MM.1S (cell line): Measurements from ENCODE around the gene SH3D19.

ENCODE experiments used
- DNase-seq: peaks from one replicate; pipeline ENCODE4 v3.0.0-alpha.2; 2015
- H2AFZ ChIP-seq: fragments of 300-600 bp; sonication (generic); 2 replicates; pipeline ENCODE4 v1.6.0; 2016; ENCODE audit warnings: antibody characterized with exemption, low read length
- H3F3A ChIP-seq: fragments of 300-600 bp; sonication (generic); 2 replicates; pipeline ENCODE4 v1.6.1; 2016; ENCODE audit warnings: mild to moderate bottlenecking, antibody characterized with exemption, low read length, moderate library complexity, mixed read lengths; ENCODE audit not compliant: insufficient read depth
- H3K27ac ChIP-seq: fragments of 300-600 bp; sonication (generic); 2 replicates; pipeline ENCODE4 v1.5.1; 2016; ENCODE audit warnings: mild to moderate bottlenecking, low read length
- H3K27me3 ChIP-seq: fragments of 300-600 bp; sonication (generic); replicated peaks from 2 replicates; pipeline ENCODE4 v1.6.0; 2016; ENCODE audit warnings: low read length; ENCODE audit not compliant: insufficient read depth
- H3K36me3 ChIP-seq: fragments of 300-600 bp; sonication (generic); replicated peaks from 2 replicates; pipeline ENCODE4 v1.6.1; 2016; ENCODE audit warnings: mild to moderate bottlenecking, low read length, mixed read lengths; ENCODE audit not compliant: insufficient read depth
- H3K4me1 ChIP-seq: fragments of 300-600 bp; sonication (generic); 2 replicates; pipeline ENCODE4 v1.6.1; 2016; ENCODE audit warnings: low read length, mixed read lengths
- H3K4me2 ChIP-seq: fragments of 300-600 bp; sonication (generic); 2 replicates; pipeline ENCODE4 v1.6.0; 2016; ENCODE audit warnings: low read depth, low read length
- H3K4me3 ChIP-seq: fragments of 300-600 bp; sonication (generic); 2 replicates; pipeline ENCODE4 v1.5.1; 2016; ENCODE audit warnings: low read length, mixed read lengths
- H3K79me2 ChIP-seq: fragments of 300-600 bp; sonication (generic); 2 replicates; pipeline ENCODE4 v1.6.1; 2016; ENCODE audit warnings: mixed run types, low read length, mixed read lengths
- H3K9ac ChIP-seq: fragments of 300-600 bp; sonication (generic); 2 replicates; pipeline ENCODE4 v1.6.1; 2016; ENCODE audit warnings: low read length, mixed read lengths
- H3K9me2 ChIP-seq: fragments of 300-600 bp; sonication (generic); replicated peaks from 2 replicates; pipeline ENCODE4 v1.6.1; 2016; ENCODE audit warnings: mild to moderate bottlenecking, low read length, mixed read lengths; ENCODE audit not compliant: insufficient read depth
- H3K9me3 ChIP-seq: fragments of 300-600 bp; sonication (generic); replicated peaks from 2 replicates; pipeline ENCODE4 v1.6.1; 2016; ENCODE audit warnings: mild to moderate bottlenecking, low read length, mixed read lengths; ENCODE audit not compliant: insufficient read depth
- H4K20me1 ChIP-seq: fragments of 300-600 bp; sonication (generic); 2 replicates; pipeline ENCODE4 v1.6.1; 2016; ENCODE audit warnings: mild to moderate bottlenecking, low read length, moderate library complexity, mixed read lengths; ENCODE audit not compliant: insufficient read depth
- EZH2 ChIP-seq: fragments of 300-600 bp; sonication (generic); optimal IDR thresholded peaks from 2 replicates; pipeline ENCODE3; 2017; ENCODE audit warnings: low read depth, mild to moderate bottlenecking, antibody characterized with exemption, low read length, mixed read lengths
- EZH2phosphoT487 ChIP-seq: fragments of 300-600 bp; sonication (generic); IDR thresholded peaks from 2 replicates; pipeline ENCODE4 v1.6.1; 2018; ENCODE audit warnings: antibody characterized with exemption, low read length
- TF ChIP-seq, protein P1 (sequence below): fragments of 300-600 bp; sonication (generic); IDR thresholded peaks from 2 replicates; pipeline ENCODE4 v1.5.1; 2016; ENCODE audit warnings: antibody characterized with exemption, low read length, mixed read lengths

SH3D19 gene

DNA sequence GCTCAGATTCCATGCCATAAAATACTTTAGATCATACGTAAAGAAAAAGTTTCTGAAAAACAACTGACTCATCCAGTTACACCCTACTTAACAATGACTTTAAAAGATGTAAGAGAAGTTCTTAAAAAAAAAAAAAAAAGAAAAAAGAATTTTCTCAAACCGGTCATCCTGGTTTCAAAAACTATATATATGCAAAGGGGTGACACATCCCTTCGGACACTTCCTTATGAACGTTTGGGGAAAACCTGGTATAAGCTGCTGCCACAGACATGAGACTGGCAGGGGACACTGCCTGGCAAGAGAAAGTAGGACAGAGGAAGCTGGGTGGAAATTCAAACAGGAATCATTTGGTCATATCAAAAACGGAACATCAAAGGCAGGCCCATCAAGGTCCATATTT is 129.6 kb downstream of the SH3D19 start:
- no peak overlapping the region for H2AFZ ChIP-seq
- H3K9me3 ChIP-seq: no peaks in the 10 kb centered on the region
- H3K4me2 ChIP-seq: no peak overlapping the region
- H3K9me2 ChIP-seq: no peaks in the 10 kb centered on the region
- H3K27me3 ChIP-seq: no peaks in the 10 kb centered on the region
- DNase-seq: no peak
- no peaks in the 10 kb centered on the region for H3F3A ChIP-seq
- H3K9ac ChIP-seq: no peak overlapping the region
- H3K79me2 ChIP-seq: no peaks in the 10 kb centered on the region
- TF ChIP-seq EZH2phosphoT487 (no peak), EZH2 (no peak)
- TF ChIP-seq, protein P1, sequence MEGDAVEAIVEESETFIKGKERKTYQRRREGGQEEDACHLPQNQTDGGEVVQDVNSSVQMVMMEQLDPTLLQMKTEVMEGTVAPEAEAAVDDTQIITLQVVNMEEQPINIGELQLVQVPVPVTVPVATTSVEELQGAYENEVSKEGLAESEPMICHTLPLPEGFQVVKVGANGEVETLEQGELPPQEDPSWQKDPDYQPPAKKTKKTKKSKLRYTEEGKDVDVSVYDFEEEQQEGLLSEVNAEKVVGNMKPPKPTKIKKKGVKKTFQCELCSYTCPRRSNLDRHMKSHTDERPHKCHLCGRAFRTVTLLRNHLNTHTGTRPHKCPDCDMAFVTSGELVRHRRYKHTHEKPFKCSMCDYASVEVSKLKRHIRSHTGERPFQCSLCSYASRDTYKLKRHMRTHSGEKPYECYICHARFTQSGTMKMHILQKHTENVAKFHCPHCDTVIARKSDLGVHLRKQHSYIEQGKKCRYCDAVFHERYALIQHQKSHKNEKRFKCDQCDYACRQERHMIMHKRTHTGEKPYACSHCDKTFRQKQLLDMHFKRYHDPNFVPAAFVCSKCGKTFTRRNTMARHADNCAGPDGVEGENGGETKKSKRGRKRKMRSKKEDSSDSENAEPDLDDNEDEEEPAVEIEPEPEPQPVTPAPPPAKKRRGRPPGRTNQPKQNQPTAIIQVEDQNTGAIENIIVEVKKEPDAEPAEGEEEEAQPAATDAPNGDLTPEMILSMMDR: no peak
- H3K4me1 ChIP-seq: no peaks in the 10 kb centered on the region
- no peak overlapping the region for H3K4me3 ChIP-seq
- H3K36me3 ChIP-seq: no peaks in the 10 kb centered on the region
- H3K27ac ChIP-seq: no peak overlapping the region
- H4K20me1 ChIP-seq: no peaks in the 10 kb centered on the region

DNA sequence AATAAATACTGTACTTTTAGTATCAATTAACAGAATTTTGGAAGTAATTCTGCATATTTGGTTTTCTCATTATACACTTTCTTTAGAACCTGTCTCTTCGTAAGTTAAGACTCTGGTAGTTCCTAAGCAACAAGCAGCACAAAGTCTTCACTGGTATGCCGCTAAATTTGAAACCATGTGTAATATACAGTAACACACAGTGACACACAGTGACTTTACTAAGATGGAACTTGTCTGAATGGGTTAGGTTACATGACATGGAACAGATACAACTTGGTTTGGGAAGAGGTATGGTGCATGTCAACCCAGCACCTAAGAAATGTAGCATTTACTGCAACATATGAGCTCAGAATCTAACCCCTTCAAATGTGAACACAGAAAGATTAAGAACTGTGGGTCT is 132.0 kb downstream of the SH3D19 start:
- H4K20me1 ChIP-seq: no peaks in the 10 kb centered on the region
- no peak for TF ChIP-seq EZH2phosphoT487
- TF ChIP-seq EZH2: no peak
- TF ChIP-seq, protein P1: no peak
- H3K36me3 ChIP-seq: no peaks in the 10 kb centered on the region
- H3K79me2 ChIP-seq: no peaks in the 10 kb centered on the region
- no peaks in the 10 kb centered on the region for H3K9me2 ChIP-seq
- H2AFZ ChIP-seq: no peak overlapping the region
- no peak overlapping the region for H3K27ac ChIP-seq
- H3K9ac ChIP-seq: no peak overlapping the region
- H3F3A ChIP-seq: no peaks in the 10 kb centered on the region
- no peak overlapping the region for H3K4me3 ChIP-seq
- H3K4me1 ChIP-seq: no peaks in the 10 kb centered on the region
- no peak overlapping the region for H3K4me2 ChIP-seq
- H3K27me3 ChIP-seq: no peaks in the 10 kb centered on the region
- no peak for DNase-seq
- no peaks in the 10 kb centered on the region for H3K9me3 ChIP-seq

DNA sequence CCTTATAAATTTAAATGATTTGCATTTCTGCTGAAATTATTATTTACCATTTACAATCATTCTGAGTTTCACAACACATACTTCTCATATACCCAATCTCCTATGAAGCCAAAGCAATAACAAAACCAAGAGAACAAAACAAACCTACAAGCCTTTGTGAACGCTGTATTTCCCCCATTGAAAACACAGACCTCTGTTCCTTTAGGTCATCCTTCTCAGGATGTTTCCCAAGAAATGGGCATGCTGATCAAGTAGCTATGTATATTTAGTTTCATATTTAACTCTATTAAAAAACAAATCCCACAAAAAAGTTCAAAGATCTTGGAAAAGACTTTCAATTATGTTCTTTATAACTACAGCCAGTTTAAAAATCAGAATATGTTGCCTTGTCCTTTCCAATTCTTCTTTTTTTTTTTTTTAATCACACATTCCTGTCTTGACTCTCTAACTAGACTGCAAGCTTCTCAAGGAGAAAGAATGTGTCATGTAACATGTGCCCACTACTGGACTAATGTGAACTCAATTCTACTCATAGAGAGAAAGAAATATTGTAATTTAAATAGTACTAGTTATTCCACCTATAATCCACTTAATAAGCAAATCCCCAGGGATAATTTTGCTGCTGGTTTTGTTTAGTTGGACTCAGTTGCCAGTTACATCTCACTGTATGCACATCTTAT is 132.7 kb downstream of the SH3D19 start:
- Histone ChIP-seq H3K36me3 (no peaks in the 10 kb centered on the region), H3K27ac (no peak overlapping the region), H3K4me1 (no peaks in the 10 kb centered on the region), H3K9ac (no peak overlapping the region), H3K9me3 (no peaks in the 10 kb centered on the region), H3K4me2 (no peak overlapping the region), H4K20me1 (no peaks in the 10 kb centered on the region), H3F3A (no peaks in the 10 kb centered on the region), H3K4me3 (no peak overlapping the region), H3K79me2 (no peaks in the 10 kb centered on the region), H3K9me2 (no peaks in the 10 kb centered on the region), H2AFZ (no peak overlapping the region), H3K27me3 (no peaks in the 10 kb centered on the region)
- no peak for DNase-seq
- TF ChIP-seq, protein P1: no peak
- TF ChIP-seq EZH2 (no peak), EZH2phosphoT487 (no peak)
